ENCODE results near the gene RTN1. TPM values are rescaled to one million over a fixed set of nuclear protein-coding genes. Genes with fewer than 3 reads are reported as not detected.

Gene RTN1
- polyA plus RNA-seq, 1 experiment: 0.36 TPM

GRCh38 chr14:59769586-59769985 lies 101.0 kb downstream of the RTN1 start:
- H3K36me3 ChIP-seq (ENCODE audit: control insufficient read depth, insufficient read depth, low read length): no peaks in the 10 kb centered on the region
- no peak for DNase-seq (ENCODE audit: low read depth)
- ChIA-PET CTCF (no interaction called here), POLR2A (no interaction called here)
- H3K4me3 ChIP-seq (ENCODE audit: low read depth, low read length): no peak overlapping the region
- TF ChIP-seq CTCF (IDR thresholded peaks at IDR 0.05; ENCODE audit: insufficient read depth, low read depth, low read length): no peak
- no peaks in the 10 kb centered on the region for H3K27me3 ChIP-seq (ENCODE audit: control insufficient read depth, insufficient read depth, low read length)

GRCh38 chr14:59768855-59769375 lies 101.7 kb downstream of the RTN1 start:
- ChIA-PET CTCF (no interaction called here), POLR2A (no interaction called here)

GRCh38 chr14:59761851-59762250 lies 108.7 kb downstream of the RTN1 start:
- CTCF ChIA-PET: no interaction called here
- no peak for TF ChIP-seq CTCF (IDR thresholded peaks at IDR 0.05; ENCODE audit: insufficient read depth, low read depth, low read length)
- DNase-seq (ENCODE audit: low read depth): no peak
- H3K27me3 ChIP-seq (ENCODE audit: control insufficient read depth, insufficient read depth, low read length): no peaks in the 10 kb centered on the region
- H3K4me3 ChIP-seq (ENCODE audit: low read depth, low read length): no peak overlapping the region
- POLR2A ChIA-PET: no interaction called here
- H3K36me3 ChIP-seq (ENCODE audit: control insufficient read depth, insufficient read depth, low read length): no peaks in the 10 kb centered on the region

More at GRCh38 chr14:59768855-59769375, 101.7 kb downstream of the RTN1 start:
- Histone ChIP-seq H3K4me3 (ENCODE audit: low read depth, low read length) (no peak overlapping the region), H3K27me3 (ENCODE audit: control insufficient read depth, insufficient read depth, low read length) (no peaks in the 10 kb centered on the region), H3K36me3 (ENCODE audit: control insufficient read depth, insufficient read depth, low read length) (no peaks in the 10 kb centered on the region)
- TF ChIP-seq CTCF (IDR thresholded peaks at IDR 0.05; ENCODE audit: insufficient read depth, low read depth, low read length): no peak
- no peak for DNase-seq (ENCODE audit: low read depth)

GRCh38 chr14:59755409-59756135 lies 115.0 kb downstream of the RTN1 start:
- ChIA-PET CTCF (no interaction called here), POLR2A (no interaction called here)
- no peaks in the 10 kb centered on the region for H3K36me3 ChIP-seq (ENCODE audit: control insufficient read depth, insufficient read depth, low read length)
- TF ChIP-seq CTCF (IDR thresholded peaks at IDR 0.05; ENCODE audit: insufficient read depth, low read depth, low read length): no peak
- no peaks in the 10 kb centered on the region for H3K27me3 ChIP-seq (ENCODE audit: control insufficient read depth, insufficient read depth, low read length)
- H3K4me3 ChIP-seq (ENCODE audit: low read depth, low read length): no peak overlapping the region
- no peak for DNase-seq (ENCODE audit: low read depth)

GRCh38 chr14:59754256-59754655 lies 116.3 kb downstream of the RTN1 start:
- CTCF ChIA-PET: no interaction called here
- no peak for TF ChIP-seq CTCF (IDR thresholded peaks at IDR 0.05; ENCODE audit: insufficient read depth, low read depth, low read length)
- no peaks in the 10 kb centered on the region for H3K36me3 ChIP-seq (ENCODE audit: control insufficient read depth, insufficient read depth, low read length)
- no peak for DNase-seq (ENCODE audit: low read depth)
- POLR2A ChIA-PET: no interaction called here
- no peaks in the 10 kb centered on the region for H3K27me3 ChIP-seq (ENCODE audit: control insufficient read depth, insufficient read depth, low read length)
- H3K4me3 ChIP-seq (ENCODE audit: low read depth, low read length): no peak overlapping the region
